H9 (cell line): ENCODE data around the gene RO60. TPM values are rescaled to one million over a fixed set of nuclear protein-coding genes. Genes with fewer than 3 reads are reported as not detected.
A peak's percentile ranks its signal among the peaks of the same experiment; 100 is the strongest.

Experiments used
- DNase-seq: peaks from one replicate; pipeline ENCODE4 v3.0.0-alpha.2; 2017
- H2AFZ ChIP-seq: one replicate; pipeline ENCODE4 v1.6.1; 2013; ENCODE audit warnings: mild to moderate bottlenecking, low read length, control low read depth, moderate library complexity
- H2AK5ac ChIP-seq: 2 replicates; pipeline ENCODE4 v1.6.1; 2013; ENCODE audit warnings: low read length, control low read depth, mixed read lengths; ENCODE audit not compliant: insufficient read length
- H2BK120ac ChIP-seq: one replicate; pipeline ENCODE4 v1.6.1; 2013; ENCODE audit warnings: low read depth, mild to moderate bottlenecking, low read length, control low read depth, inconsistent platforms; ENCODE audit not compliant: poor library complexity, severe bottlenecking
- H2BK12ac ChIP-seq: 2 replicates; pipeline ENCODE4 v1.6.1; 2013; ENCODE audit warnings: low read length, control low read depth, mixed read lengths, low read depth; ENCODE audit not compliant: insufficient read length
- H2BK15ac ChIP-seq: 2 replicates; pipeline ENCODE4 v1.6.1; 2013; ENCODE audit warnings: low read depth, low read length, control low read depth
- H2BK20ac ChIP-seq: one replicate; pipeline ENCODE4 v1.6.1; 2013; ENCODE audit warnings: low read depth, mild to moderate bottlenecking, low read length, control low read depth, inconsistent platforms; ENCODE audit not compliant: poor library complexity, severe bottlenecking
- H2BK5ac ChIP-seq: 2 replicates; pipeline ENCODE4 v1.6.1; 2013; ENCODE audit warnings: low read length, control low read depth, mixed read lengths; ENCODE audit not compliant: insufficient read length
- H3K14ac ChIP-seq: 2 replicates; pipeline ENCODE4 v1.6.1; 2013; ENCODE audit warnings: low read length, control low read depth; ENCODE audit not compliant: insufficient read depth
- H3K18ac ChIP-seq: 2 replicates; pipeline ENCODE4 v1.6.1; 2013; ENCODE audit warnings: low read depth, mild to moderate bottlenecking, mixed read lengths, low read length, control low read depth; ENCODE audit not compliant: insufficient read length
- H3K23ac ChIP-seq: 2 replicates; pipeline ENCODE4 v1.6.1; 2013; ENCODE audit warnings: low read length, control low read depth, mixed read lengths, low read depth; ENCODE audit not compliant: insufficient read length
- H3K23me2 ChIP-seq: 2 replicates; pipeline ENCODE4 v1.6.1; 2013; ENCODE audit warnings: low read depth, mild to moderate bottlenecking, mixed read lengths, low read length, control low read depth; ENCODE audit not compliant: insufficient read length, poor library complexity, severe bottlenecking
- H3K27ac ChIP-seq: 2 replicates; pipeline ENCODE4 v1.5.1; 2013; ENCODE audit warnings: low read length, control low read depth, mixed read lengths, low read depth; ENCODE audit not compliant: insufficient read length
- H3K27me3 ChIP-seq: 2 replicates; pipeline ENCODE4 v1.6.1; 2013; ENCODE audit warnings: low read length, control low read depth, inconsistent platforms; ENCODE audit not compliant: insufficient read depth
- H3K4ac ChIP-seq: 2 replicates; pipeline ENCODE4 v1.6.1; 2013; ENCODE audit warnings: low read depth, mild to moderate bottlenecking, control low read depth, inconsistent platforms, low read length, moderate library complexity
- H3K4me1 ChIP-seq: 2 replicates; pipeline ENCODE4 v1.6.1; 2013; ENCODE audit warnings: low read length, control low read depth, inconsistent platforms; ENCODE audit not compliant: insufficient read depth
- H3K4me2 ChIP-seq: 2 replicates; pipeline ENCODE4 v1.6.1; 2013; ENCODE audit warnings: low read length, control low read depth, mixed read lengths; ENCODE audit not compliant: insufficient read length, insufficient read depth
- H3K56ac ChIP-seq: 2 replicates; pipeline ENCODE4 v1.6.1; 2013; ENCODE audit warnings: low read depth, mild to moderate bottlenecking, mixed read lengths, low read length, control low read depth; ENCODE audit not compliant: insufficient read length
- H3K79me1 ChIP-seq: 2 replicates; pipeline ENCODE4 v1.6.1; 2013; ENCODE audit warnings: low read depth, mild to moderate bottlenecking, moderate library complexity, low read length, control low read depth, inconsistent platforms; ENCODE audit not compliant: insufficient read depth, poor library complexity, severe bottlenecking
- H3K79me2 ChIP-seq: 2 replicates; pipeline ENCODE4 v1.6.1; 2013; ENCODE audit warnings: low read length, control low read depth, inconsistent platforms; ENCODE audit not compliant: insufficient read depth
- H3K9ac ChIP-seq: 2 replicates; pipeline ENCODE4 v1.6.1; 2013; ENCODE audit warnings: low read length, control low read depth, mixed read lengths; ENCODE audit not compliant: insufficient read length; ENCODE audit errors: extremely low read depth
- H3K9me3 ChIP-seq: one replicate; pipeline ENCODE4 v1.6.1; 2013; ENCODE audit warnings: low read depth, low read length, inconsistent platforms; ENCODE audit not compliant: control insufficient read depth
- H3T11ph ChIP-seq: one replicate; pipeline ENCODE4 v1.6.1; 2013; ENCODE audit warnings: mild to moderate bottlenecking, low read length, control low read depth, inconsistent platforms
- H4K20me1 ChIP-seq: one replicate; pipeline ENCODE4 v1.6.1; 2013; ENCODE audit not compliant: control insufficient read depth, insufficient read length, insufficient read depth
- H4K5ac ChIP-seq: 2 replicates; pipeline ENCODE4 v1.6.1; 2013; ENCODE audit warnings: low read depth, mild to moderate bottlenecking, mixed read lengths, low read length, control low read depth; ENCODE audit not compliant: insufficient read length
- H4K8ac ChIP-seq: replicated peaks from 2 replicates; pipeline ENCODE4 v1.6.1; 2013; ENCODE audit warnings: low read length, control low read depth, mixed read lengths, low read depth; ENCODE audit not compliant: insufficient read length
- H4K91ac ChIP-seq: 2 replicates; pipeline ENCODE4 v1.6.1; 2013; ENCODE audit warnings: low read depth, mild to moderate bottlenecking, moderate library complexity, mixed read lengths, low read length, control low read depth; ENCODE audit not compliant: insufficient read length
- H3K27ac Mint-ChIP-seq, 3 experiments: 2 replicates in 2 of 3; 3 replicates in 1 of 3; pipeline ENCODE4 v1.8.0; 2020 to 2021; ENCODE audit warnings: mixed read lengths in 3 of 3, mild to moderate bottlenecking in 1 of 3, moderate library complexity in 1 of 3
- H3K27me3 Mint-ChIP-seq: 2 replicates; pipeline ENCODE4 v1.8.0; 2021; ENCODE audit warnings: low read depth, mild to moderate bottlenecking, moderate library complexity, mixed read lengths
- H3K36me3 Mint-ChIP-seq, 3 experiments: 2 replicates in 2 of 3; 3 replicates in 1 of 3; pipeline ENCODE4 v1.8.0; 2020 to 2021; ENCODE audit warnings: low read depth in 3 of 3, mixed read lengths in 3 of 3; ENCODE audit not compliant: insufficient read depth in 1 of 3
- H3K4me1 Mint-ChIP-seq, 2 experiments: 2 replicates each; pipeline ENCODE4 v1.8.0; 2020; ENCODE audit warnings: mixed read lengths in 2 of 2
- H3K4me3 Mint-ChIP-seq, 2 experiments: 2 replicates in 1 of 2; 3 replicates in 1 of 2; pipeline ENCODE4 v1.8.0; 2020 to 2021; ENCODE audit warnings: mild to moderate bottlenecking in 2 of 2, mixed read lengths in 2 of 2, moderate library complexity in 1 of 2
- H3K9me3 Mint-ChIP-seq, 2 experiments: 2 replicates in 1 of 2; 3 replicates in 1 of 2; pipeline ENCODE4 v1.8.0; 2020; ENCODE audit warnings: mild to moderate bottlenecking in 2 of 2, mixed read lengths in 2 of 2, moderate library complexity in 1 of 2
- WGBS: extraction: QIAGEN DNeasy Blood & Tissue Kit; methylation state at CpG from one replicate; pipeline ENCODE4 v1.1.7; 2013; ENCODE audit warnings: missing lambda C conversion rate, low lambda C conversion rate, mixed read lengths; ENCODE audit not compliant: insufficient read length; ENCODE audit errors: extremely low coverage; 5-methylcytosine and 5-hydroxymethylcytosine counted together
- long read RNA-seq: library from polyadenylated mRNA; unstranded; transcript quantifications from one replicate; pipeline ENCODE4 v2.0.0, GENCODE V29; 2020
- total RNA-seq: library from RNA; stranded (reverse); gene quantifications from 2 replicates; pipeline ENCODE4 v1.2.1, GENCODE V29; 2021
- TF ChIP-seq, protein P1 (sequence below): fragments of 200-600 bp; sonication (generic); conservative IDR thresholded peaks from 3 replicates; pipeline ENCODE4 v1.8.0; 2021; ENCODE audit warnings: antibody characterized with exemption, mild to moderate bottlenecking

RO60 gene
- 79.5 and 84.7 TPM in 2 replicates for total RNA-seq
- long read RNA-seq, full-length matches to known transcripts, result 420 of 582 reads
- long read RNA-seq, partial matches to known transcripts, result 11 of 582 reads
- long read RNA-seq, other reads (novel, unspliced or antisense), result 151 of 582 reads

DNA sequence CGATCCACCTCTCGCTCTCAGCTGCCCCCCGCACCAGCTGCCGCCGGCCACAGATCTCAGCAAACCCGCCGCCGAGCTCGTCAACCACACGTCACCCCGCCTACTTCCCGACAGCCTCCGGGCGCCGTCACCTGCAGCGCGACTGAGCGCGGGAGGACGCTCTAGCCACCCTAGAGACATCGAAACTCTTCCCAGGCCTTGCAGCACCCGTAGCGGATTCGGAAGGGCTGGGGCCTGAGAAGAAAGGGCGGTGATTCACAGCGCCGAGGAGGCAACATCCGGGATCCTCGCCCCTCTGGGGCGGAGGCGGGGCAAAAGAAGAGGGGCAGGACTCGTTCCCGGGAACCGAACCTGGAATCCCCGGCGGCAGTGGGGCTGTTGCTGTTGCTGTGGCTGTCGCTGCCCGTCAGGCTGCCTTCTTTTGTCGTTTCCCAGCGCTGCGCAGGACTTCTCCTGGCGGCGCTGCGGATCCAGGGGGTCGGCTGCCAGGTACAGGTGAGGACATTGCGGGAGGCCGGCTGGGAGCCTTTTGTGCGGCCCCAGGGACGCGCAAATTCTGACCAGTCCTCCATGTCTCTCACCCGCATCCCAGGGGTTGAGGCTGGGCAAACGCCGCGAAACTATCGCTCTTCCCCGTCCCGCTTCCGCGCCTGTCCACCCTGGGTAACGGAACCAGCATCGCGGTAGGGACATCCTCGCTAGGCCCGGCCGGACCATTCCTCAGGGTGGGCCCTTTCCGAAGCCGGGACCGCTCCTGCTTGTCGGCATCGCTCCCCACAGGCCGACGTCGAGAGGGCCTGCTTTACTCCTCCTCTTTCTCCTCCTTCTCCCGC lies at the start of gene RO60, which contains the start of gene UCHL5:
Gene RO60, plus strand, starts transcription at position 331 of the 833 bp plus-strand sequence. CDS start 9,443 bp downstream, outside the sequence.
Gene UCHL5, minus strand, starts transcription at position 79 of the 833 bp plus-strand sequence. CDS start 100 bp downstream, outside the sequence.
- no CpG with 5 or more reads among the region's 74 CpGs for WGBS
- H3K18ac ChIP-seq, result peak within 1 kb of the TSS; percentile 93
- peak within 1 kb of the TSS; percentile 95 for H3K4me2 ChIP-seq
- H3K14ac ChIP-seq, result peak within 1 kb of the TSS; percentile 94
- H3K27me3 Mint-ChIP-seq, result no peaks in the 10 kb centered on the region
- H3K27ac ChIP-seq, result peak within 1 kb of the TSS; percentile 88
- no peak within 1 kb of the TSS for H2BK15ac ChIP-seq
- no peak within 1 kb of the TSS for H3T11ph ChIP-seq
- H3K79me1 ChIP-seq, result no peaks in the 10 kb centered on the region
- no peaks in the 10 kb centered on the region for H3K27me3 ChIP-seq
- peak within 1 kb of the TSS; percentile 81 for H4K8ac ChIP-seq
- peak; percentile 98 for DNase-seq
- no peaks in the 10 kb centered on the region for H3K9me3 ChIP-seq
- H3K4ac ChIP-seq, result no peak within 1 kb of the TSS; the same call in 1 of the 2 replicates
- peak within 1 kb of the TSS; percentile 85 to 99 for H3K4me3 Mint-ChIP-seq
- H3K56ac ChIP-seq, result peak within 1 kb of the TSS; percentile 10
- peak within 1 kb of the TSS; percentile 42 for H2BK5ac ChIP-seq
- peaks cover 12% of the 10 kb centered on the region for H3K23me2 ChIP-seq
- H2BK120ac ChIP-seq, result no peak within 1 kb of the TSS
- TF ChIP-seq, protein P1, sequence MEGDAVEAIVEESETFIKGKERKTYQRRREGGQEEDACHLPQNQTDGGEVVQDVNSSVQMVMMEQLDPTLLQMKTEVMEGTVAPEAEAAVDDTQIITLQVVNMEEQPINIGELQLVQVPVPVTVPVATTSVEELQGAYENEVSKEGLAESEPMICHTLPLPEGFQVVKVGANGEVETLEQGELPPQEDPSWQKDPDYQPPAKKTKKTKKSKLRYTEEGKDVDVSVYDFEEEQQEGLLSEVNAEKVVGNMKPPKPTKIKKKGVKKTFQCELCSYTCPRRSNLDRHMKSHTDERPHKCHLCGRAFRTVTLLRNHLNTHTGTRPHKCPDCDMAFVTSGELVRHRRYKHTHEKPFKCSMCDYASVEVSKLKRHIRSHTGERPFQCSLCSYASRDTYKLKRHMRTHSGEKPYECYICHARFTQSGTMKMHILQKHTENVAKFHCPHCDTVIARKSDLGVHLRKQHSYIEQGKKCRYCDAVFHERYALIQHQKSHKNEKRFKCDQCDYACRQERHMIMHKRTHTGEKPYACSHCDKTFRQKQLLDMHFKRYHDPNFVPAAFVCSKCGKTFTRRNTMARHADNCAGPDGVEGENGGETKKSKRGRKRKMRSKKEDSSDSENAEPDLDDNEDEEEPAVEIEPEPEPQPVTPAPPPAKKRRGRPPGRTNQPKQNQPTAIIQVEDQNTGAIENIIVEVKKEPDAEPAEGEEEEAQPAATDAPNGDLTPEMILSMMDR, result no peak
- H4K91ac ChIP-seq, result peak within 1 kb of the TSS; percentile 20
- H3K27ac Mint-ChIP-seq, result peak within 1 kb of the TSS; percentile 95 to 99 (median 98)
- no peak within 1 kb of the TSS for H3K23ac ChIP-seq
- peaks cover 31% of the 10 kb centered on the region; the same call in 1 of the 2 replicates for H3K79me2 ChIP-seq
- no peaks in the 10 kb centered on the region for H4K20me1 ChIP-seq
- H3K4me1 ChIP-seq, result no peaks in the 10 kb centered on the region; the same call in 1 of the 2 replicates
- H2BK12ac ChIP-seq, result peak within 1 kb of the TSS; percentile 97
- peaks cover 20 to 26% of the 10 kb centered on the region in 2 experiments for H3K4me1 Mint-ChIP-seq
- H4K5ac ChIP-seq, result peak within 1 kb of the TSS; percentile 94
- H3K9me3 Mint-ChIP-seq, result peaks cover 2 to 3% of the 10 kb centered on the region in 2 experiments; a peak in 1 of 5 replicates
- H2AK5ac ChIP-seq, result no peak within 1 kb of the TSS
- no peak within 1 kb of the TSS for H2AFZ ChIP-seq
- H2BK20ac ChIP-seq, result no peak within 1 kb of the TSS
- H3K9ac ChIP-seq, result peak within 1 kb of the TSS; percentile 94
- H3K36me3 Mint-ChIP-seq, result peaks cover 0 to 12% (median 6%) of the 10 kb centered on the region in 3 experiments; a peak in 5 of 7 replicates
